Measurements from ENCODE around the gene RNASEH2B.
A peak's percentile ranks its signal among the peaks of the same experiment; 100 is the strongest.

Gene RNASEH2B

DNA sequence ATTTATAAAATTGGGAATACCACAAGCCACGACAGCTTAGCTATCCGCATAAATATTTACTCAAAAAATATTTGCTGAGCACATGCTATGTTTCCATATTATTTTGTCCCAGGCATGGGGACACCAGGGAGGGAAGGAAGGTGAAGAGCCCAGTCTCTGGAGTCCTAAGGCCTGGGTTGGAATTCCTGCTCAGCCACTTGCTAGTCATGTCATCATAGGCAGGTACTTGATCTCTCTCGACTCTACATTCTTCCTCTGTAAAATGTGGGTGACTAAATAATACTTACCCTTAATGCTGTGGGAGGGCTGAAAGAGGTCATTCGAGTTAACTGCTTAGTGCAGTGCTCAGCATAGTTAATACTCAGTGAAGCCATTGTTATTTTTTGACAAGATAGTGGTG is 4.3 kb upstream of the RNASEH2B start:
- TF ChIP-seq, protein P1, sequence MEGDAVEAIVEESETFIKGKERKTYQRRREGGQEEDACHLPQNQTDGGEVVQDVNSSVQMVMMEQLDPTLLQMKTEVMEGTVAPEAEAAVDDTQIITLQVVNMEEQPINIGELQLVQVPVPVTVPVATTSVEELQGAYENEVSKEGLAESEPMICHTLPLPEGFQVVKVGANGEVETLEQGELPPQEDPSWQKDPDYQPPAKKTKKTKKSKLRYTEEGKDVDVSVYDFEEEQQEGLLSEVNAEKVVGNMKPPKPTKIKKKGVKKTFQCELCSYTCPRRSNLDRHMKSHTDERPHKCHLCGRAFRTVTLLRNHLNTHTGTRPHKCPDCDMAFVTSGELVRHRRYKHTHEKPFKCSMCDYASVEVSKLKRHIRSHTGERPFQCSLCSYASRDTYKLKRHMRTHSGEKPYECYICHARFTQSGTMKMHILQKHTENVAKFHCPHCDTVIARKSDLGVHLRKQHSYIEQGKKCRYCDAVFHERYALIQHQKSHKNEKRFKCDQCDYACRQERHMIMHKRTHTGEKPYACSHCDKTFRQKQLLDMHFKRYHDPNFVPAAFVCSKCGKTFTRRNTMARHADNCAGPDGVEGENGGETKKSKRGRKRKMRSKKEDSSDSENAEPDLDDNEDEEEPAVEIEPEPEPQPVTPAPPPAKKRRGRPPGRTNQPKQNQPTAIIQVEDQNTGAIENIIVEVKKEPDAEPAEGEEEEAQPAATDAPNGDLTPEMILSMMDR (conservative IDR thresholded peaks at IDR 0.05; ENCODE audit: low read depth, low read length): no peak
- DNase-seq (ENCODE audit: low read depth): no peak
- no peak overlapping the region for H3K4me3 ChIP-seq (ENCODE audit: low read depth, low read length)

DNA sequence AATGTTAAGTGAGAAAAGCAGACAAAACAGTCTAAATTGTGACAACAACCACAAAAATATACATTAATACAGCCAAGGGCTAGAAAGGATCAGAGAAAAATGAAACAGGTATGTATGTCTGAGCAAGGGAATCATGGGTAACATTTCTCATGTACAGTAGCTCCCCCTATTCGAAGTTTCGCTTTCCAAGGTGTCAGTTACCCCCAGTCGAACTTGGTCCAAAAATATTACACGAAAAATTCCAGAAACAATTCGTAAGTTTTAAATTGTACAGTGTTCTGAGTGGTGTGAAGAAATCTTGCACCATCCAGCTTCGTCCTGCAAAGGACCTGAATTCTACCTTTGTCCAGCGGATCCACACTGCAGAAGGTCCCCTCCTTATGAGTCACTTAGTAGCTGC is 1.8 kb upstream of the RNASEH2B start:
- TF ChIP-seq, protein P1 (conservative IDR thresholded peaks at IDR 0.05; ENCODE audit: low read depth, low read length): no peak
- DNase-seq (ENCODE audit: low read depth): no peak
- H3K4me3 ChIP-seq (ENCODE audit: low read depth, low read length): no peak overlapping the region

- DNase-seq (ENCODE audit: low read depth): no peak
- TF ChIP-seq, protein P1 (conservative IDR thresholded peaks at IDR 0.05; ENCODE audit: low read depth, low read length): no peak
- H3K4me3 ChIP-seq (ENCODE audit: low read depth, low read length): no peak overlapping the region
Observed at GRCh38 chr13:50908371-50908770, 1.2 kb upstream of the RNASEH2B start.

GRCh38 chr13:50910485-50910805 is 854 bp downstream of the RNASEH2B start:
- TF ChIP-seq, protein P1 (conservative IDR thresholded peaks at IDR 0.05; ENCODE audit: low read depth, low read length): no peak
- peak overlapping the region; percentile 77 for H3K4me3 ChIP-seq (ENCODE audit: low read depth, low read length)
- DNase-seq (ENCODE audit: low read depth): peak; percentile 37

- DNase-seq (ENCODE audit: low read depth): peak; percentile 9
- TF ChIP-seq, protein P1 (conservative IDR thresholded peaks at IDR 0.05; ENCODE audit: low read depth, low read length): no peak
- H3K4me3 ChIP-seq (ENCODE audit: low read depth, low read length): no peak overlapping the region
Observed at GRCh38 chr13:50911081-50911631, 1.6 kb downstream of the RNASEH2B start.

DNA sequence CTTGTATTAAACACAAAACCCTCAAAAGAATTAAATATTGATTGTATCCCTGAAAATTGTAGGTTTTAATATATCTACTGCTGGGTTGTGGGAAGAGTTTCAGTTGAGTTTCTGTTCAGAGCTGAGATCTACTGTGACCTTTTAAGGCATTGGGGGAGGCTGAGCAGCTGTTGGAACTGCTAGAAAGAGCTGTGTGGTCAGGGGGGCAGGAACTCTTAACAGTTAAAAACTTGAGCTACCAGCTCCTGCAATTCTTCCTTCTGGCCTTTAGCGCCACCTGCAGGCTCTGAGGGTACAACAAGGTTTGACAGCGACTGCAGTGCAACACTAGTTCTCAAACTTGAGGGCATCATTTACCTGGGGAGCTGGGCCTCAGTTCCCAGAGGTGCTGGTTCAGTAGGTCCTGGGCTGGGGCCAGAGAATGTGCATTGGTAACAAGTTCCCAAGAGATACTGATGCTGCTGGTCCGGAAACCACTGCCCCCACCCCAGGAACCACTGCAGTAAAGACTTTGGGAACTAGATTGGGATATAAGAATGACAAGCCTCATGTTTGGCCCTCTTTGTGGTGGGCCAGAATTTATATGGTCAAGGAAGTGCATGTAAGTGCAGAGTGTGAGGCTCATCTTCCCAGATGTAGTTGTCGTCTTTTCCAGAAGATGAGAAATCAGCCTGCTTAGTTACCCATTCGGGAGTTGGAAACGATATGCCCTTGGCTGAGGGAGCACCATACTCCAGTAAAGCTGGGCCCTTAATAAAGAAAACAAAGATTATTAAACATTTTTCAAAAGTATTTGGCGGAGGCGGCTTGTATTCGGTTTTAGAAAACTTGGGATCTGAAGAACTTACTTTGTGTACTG is 2.6 kb downstream of the RNASEH2B start:
- TF ChIP-seq, protein P1 (conservative IDR thresholded peaks at IDR 0.05; ENCODE audit: low read depth, low read length): peak; percentile 97
- DNase-seq (ENCODE audit: low read depth): peak; percentile 95
- H3K4me3 ChIP-seq (ENCODE audit: low read depth, low read length): no peak overlapping the region

DNA sequence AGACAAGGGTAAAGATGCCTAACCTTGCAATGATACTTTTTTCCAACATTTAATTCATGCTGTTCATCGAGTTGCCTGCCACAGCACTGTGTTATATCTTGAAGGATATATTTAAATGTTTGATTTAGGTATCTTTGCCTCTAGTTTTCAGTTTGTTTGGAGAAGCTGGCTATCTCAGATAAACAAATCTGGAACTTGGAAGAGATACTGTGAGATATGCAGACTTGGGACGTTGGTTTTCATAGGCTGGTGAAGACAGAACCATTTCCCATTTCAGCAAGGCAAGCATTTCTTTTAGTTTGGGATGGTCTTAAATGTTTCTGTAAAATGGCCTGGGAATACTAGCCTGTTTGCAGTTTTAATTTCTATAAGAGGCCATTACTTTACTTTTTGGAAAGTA is 3.3 kb downstream of the RNASEH2B start:
- TF ChIP-seq, protein P1 (conservative IDR thresholded peaks at IDR 0.05; ENCODE audit: low read depth, low read length): no peak
- H3K4me3 ChIP-seq (ENCODE audit: low read depth, low read length): no peak overlapping the region
- DNase-seq (ENCODE audit: low read depth): no peak

Data from choroid plexus epithelial cell (primary cell).